Keratinocyte (primary cell): ENCODE measurements around the gene FABP6. TPM values are rescaled to one million over a fixed set of nuclear protein-coding genes. Genes with fewer than 3 reads are reported as not detected.

Experiments used
- DNase-seq: peaks from one replicate; pipeline ENCODE4 v3.0.0-alpha.2; 2011; ENCODE audit warnings: low read depth, missing footprints, low spot score
- FAIRE-seq: peaks from 2 replicates; lab custom pipeline; 2011; peaks lifted over from hg19 to GRCh38; lab: Jason Lieb, UNC
- H2AFZ ChIP-seq: 2 replicates; pipeline ENCODE4 v1.6.0; 2012; ENCODE audit warnings: low read length, control low read depth, inconsistent platforms; ENCODE audit not compliant: control insufficient read depth
- H3K27ac ChIP-seq: 2 replicates; pipeline ENCODE4 v1.5.1; 2011; ENCODE audit warnings: low read length; ENCODE audit not compliant: control insufficient read depth, insufficient read depth
- H3K27me3 ChIP-seq: 3 replicates; pipeline ENCODE4 v1.6.0; 2011; ENCODE audit warnings: low read length; ENCODE audit not compliant: control insufficient read depth, insufficient read depth; ENCODE audit errors: extremely low read depth
- H3K36me3 ChIP-seq, 2 experiments: 2 replicates in 1 of 2; 3 replicates in 1 of 2; pipeline ENCODE4 v1.5.1; 2011; ENCODE audit warnings: low read length in 2 of 2, mild to moderate bottlenecking in 1 of 2; ENCODE audit not compliant: control insufficient read depth in 2 of 2, insufficient read depth in 2 of 2; ENCODE audit errors: extremely low read depth in 1 of 2
- H3K4me1 ChIP-seq: 3 replicates; pipeline ENCODE4 v1.5.1; 2011; ENCODE audit warnings: low read length; ENCODE audit not compliant: control insufficient read depth, insufficient read depth; ENCODE audit errors: extremely low read depth
- H3K4me2 ChIP-seq: 3 replicates; pipeline ENCODE4 v1.6.0; 2011; ENCODE audit warnings: low read depth, low read length; ENCODE audit not compliant: control insufficient read depth, insufficient read depth; ENCODE audit errors: extremely low read depth
- H3K4me3 ChIP-seq, 3 experiments: fragments of 200-600 bp in 1 of 3; sonication (generic) in 1 of 3; 2 replicates in 2 of 3; 3 replicates in 1 of 3; pipeline ENCODE4 v1.5.1; 2011 to 2016; ENCODE audit warnings: low read length in 3 of 3, mild to moderate bottlenecking in 3 of 3, control low read depth in 2 of 3, inconsistent platforms in 1 of 3, low read depth in 1 of 3, mixed read lengths in 1 of 3, mixed run types in 1 of 3, moderate library complexity in 1 of 3; ENCODE audit not compliant: control insufficient read depth in 2 of 3, insufficient read depth in 2 of 3; ENCODE audit errors: extremely low read depth in 1 of 3
- H3K79me2 ChIP-seq: 2 replicates; pipeline ENCODE4 v1.6.0; 2012; ENCODE audit warnings: low read length; ENCODE audit not compliant: control insufficient read depth, insufficient read depth
- H3K9ac ChIP-seq: 3 replicates; pipeline ENCODE4 v1.6.0; 2011; ENCODE audit warnings: low read length; ENCODE audit not compliant: control insufficient read depth, insufficient read depth; ENCODE audit errors: extremely low read depth
- H3K9me1 ChIP-seq: 3 replicates; pipeline ENCODE4 v1.6.0; 2011; ENCODE audit warnings: low read length; ENCODE audit not compliant: control insufficient read depth, insufficient read depth; ENCODE audit errors: extremely low read depth
- H3K9me3 ChIP-seq: 2 replicates; pipeline ENCODE4 v1.5.1; 2012; ENCODE audit warnings: low read depth, low read length; ENCODE audit not compliant: control insufficient read depth
- H4K20me1 ChIP-seq: 3 replicates; pipeline ENCODE4 v1.6.0; 2011; ENCODE audit warnings: low read length; ENCODE audit not compliant: control insufficient read depth, insufficient read depth; ENCODE audit errors: extremely low read depth
- EZH2 ChIP-seq: IDR thresholded peaks from one replicate; pipeline ENCODE4 v1.6.1; 2012; ENCODE audit warnings: inconsistent platforms, mild to moderate bottlenecking, low read length, moderate library complexity
- dilution Hi-C: fragments of 300-500 bp; cut with MboI; formaldehyde crosslinking; loops from one replicate; pipeline ENCODE4 v1.7.0; 2020; ENCODE audit warnings: low sequenced_read_pairs; ENCODE audit not compliant: extremely low pct_ligation_motif_present
- polyA plus RNA-seq, 5 experiments: library from polyadenylated mRNA; depleted of rRNA in 3 of 5; stranded (reverse) in 3 of 5; stranded (forward) in 1 of 5; unstranded in 1 of 5; fragments of >200 nt; gene quantifications; 1 replicate in 1 of 5; 2 replicates in 3 of 5; 3 replicates in 1 of 5; pipeline versions ENCODE4 v1.2.1 to v1.2.3, GENCODE V29; 2011 to 2012; ENCODE audit warnings: missing spikeins in 2 of 5, low read depth in 1 of 5, low replicate concordance in 1 of 5
- TF ChIP-seq, protein P1 (sequence below), 3 experiments: IDR thresholded peaks in 1 of 3; conservative IDR thresholded peaks in 1 of 3; optimal IDR thresholded peaks in 1 of 3; 2 replicates in 2 of 3; 3 replicates in 1 of 3; pipeline versions ENCODE3 to v1.5.1; 2011; ENCODE audit warnings: low read length in 3 of 3, mild to moderate bottlenecking in 3 of 3, moderate library complexity in 2 of 3, control low read depth in 1 of 3, inconsistent platforms in 1 of 3; ENCODE audit not compliant: insufficient read depth in 2 of 3; ENCODE audit errors: extremely low read depth in 1 of 3

FABP6 gene
- polyA plus RNA-seq, 1 donor (not counting 4 experiments of a cell fraction or from before 2014, with no cell fraction given), result 0.25 TPM

DNA sequence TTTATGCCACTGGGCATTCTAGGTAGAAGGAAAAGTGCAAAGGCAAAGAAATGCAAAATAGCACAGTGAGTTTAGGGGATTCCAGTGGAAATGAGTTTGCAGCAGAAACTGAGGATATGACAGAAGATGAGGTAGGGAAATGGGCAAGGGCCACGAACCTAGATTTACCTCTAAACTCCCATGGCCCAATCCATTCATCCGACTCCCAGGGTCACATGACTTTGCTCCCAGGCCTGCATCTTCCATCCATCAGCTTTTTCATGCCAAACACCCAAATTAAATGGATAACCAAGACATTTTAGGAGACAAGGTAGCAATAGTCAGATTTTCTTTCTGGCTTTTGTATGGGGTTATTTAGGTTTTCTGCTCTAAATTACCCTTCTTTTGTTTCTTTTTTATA lies 22.2 kb upstream of the FABP6 start:
- Histone ChIP-seq H4K20me1 (no peaks in the 10 kb centered on the region), H3K9me1 (no peaks in the 10 kb centered on the region), H3K4me1 (peaks cover 5% of the 10 kb centered on the region), H3K36me3 (no peaks in the 10 kb centered on the region), H3K9ac (no peak overlapping the region), H2AFZ (no peak overlapping the region), H3K9me3 (no peaks in the 10 kb centered on the region), H3K27me3 (no peaks in the 10 kb centered on the region), H3K27ac (no peak overlapping the region), H3K4me3 (no peak overlapping the region), H3K79me2 (no peaks in the 10 kb centered on the region), H3K4me2 (no peak overlapping the region)
- TF ChIP-seq, protein P1, sequence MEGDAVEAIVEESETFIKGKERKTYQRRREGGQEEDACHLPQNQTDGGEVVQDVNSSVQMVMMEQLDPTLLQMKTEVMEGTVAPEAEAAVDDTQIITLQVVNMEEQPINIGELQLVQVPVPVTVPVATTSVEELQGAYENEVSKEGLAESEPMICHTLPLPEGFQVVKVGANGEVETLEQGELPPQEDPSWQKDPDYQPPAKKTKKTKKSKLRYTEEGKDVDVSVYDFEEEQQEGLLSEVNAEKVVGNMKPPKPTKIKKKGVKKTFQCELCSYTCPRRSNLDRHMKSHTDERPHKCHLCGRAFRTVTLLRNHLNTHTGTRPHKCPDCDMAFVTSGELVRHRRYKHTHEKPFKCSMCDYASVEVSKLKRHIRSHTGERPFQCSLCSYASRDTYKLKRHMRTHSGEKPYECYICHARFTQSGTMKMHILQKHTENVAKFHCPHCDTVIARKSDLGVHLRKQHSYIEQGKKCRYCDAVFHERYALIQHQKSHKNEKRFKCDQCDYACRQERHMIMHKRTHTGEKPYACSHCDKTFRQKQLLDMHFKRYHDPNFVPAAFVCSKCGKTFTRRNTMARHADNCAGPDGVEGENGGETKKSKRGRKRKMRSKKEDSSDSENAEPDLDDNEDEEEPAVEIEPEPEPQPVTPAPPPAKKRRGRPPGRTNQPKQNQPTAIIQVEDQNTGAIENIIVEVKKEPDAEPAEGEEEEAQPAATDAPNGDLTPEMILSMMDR (optimal IDR thresholded peaks at IDR 0.05 in 1 of 3, IDR thresholded peaks at IDR 0.05 in 1 of 3, conservative IDR thresholded peaks at IDR 0.05 in 1 of 3; ENCODE audit: extremely low read depth in 1 of 3, insufficient read depth in 2 of 3, low read length in 3 of 3), result no peak
- no peak for TF ChIP-seq EZH2
- DNase-seq (no peak), FAIRE-seq (no peak)
- dilution Hi-C loops, result no loop called here

DNA sequence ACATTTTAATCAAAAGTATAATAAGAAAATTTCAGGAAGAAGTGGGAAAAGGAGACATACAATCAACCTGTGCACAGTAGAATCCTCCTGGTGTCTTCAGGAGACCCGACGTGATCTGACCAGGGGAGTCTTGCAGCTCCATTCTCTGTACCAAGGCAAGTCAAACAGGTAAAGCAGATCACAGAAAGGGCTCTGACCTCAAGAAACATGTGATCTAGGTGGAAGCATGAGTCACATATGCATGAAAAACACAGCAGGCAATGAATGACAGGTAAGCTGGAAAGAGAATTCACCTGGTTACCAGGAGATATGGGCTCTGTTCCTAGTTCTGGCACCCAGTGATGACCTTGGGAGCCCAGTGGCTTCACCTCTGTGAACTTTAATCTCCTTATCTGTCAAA lies 19.4 kb upstream of the FABP6 start:
- Histone ChIP-seq H3K4me3 (no peak overlapping the region), H3K36me3 (no peaks in the 10 kb centered on the region), H3K9me1 (no peaks in the 10 kb centered on the region), H3K79me2 (no peaks in the 10 kb centered on the region), H3K4me1 (peaks cover 5% of the 10 kb centered on the region), H3K9me3 (no peaks in the 10 kb centered on the region), H4K20me1 (no peaks in the 10 kb centered on the region), H3K9ac (no peak overlapping the region), H3K27ac (no peak overlapping the region), H2AFZ (no peak overlapping the region), H3K4me2 (no peak overlapping the region), H3K27me3 (no peaks in the 10 kb centered on the region)
- TF ChIP-seq, protein P1 (optimal IDR thresholded peaks at IDR 0.05 in 1 of 3, IDR thresholded peaks at IDR 0.05 in 1 of 3, conservative IDR thresholded peaks at IDR 0.05 in 1 of 3; ENCODE audit: extremely low read depth in 1 of 3, insufficient read depth in 2 of 3, low read length in 3 of 3), result no peak
- no peak for TF ChIP-seq EZH2
- FAIRE-seq (peak; percentile 76), DNase-seq (no peak)
- dilution Hi-C loops, result no loop called here
